CD4-positive, alpha-beta T cell treated with Interleukin-15 for 1 hour (primary cell): ENCODE measurements around the gene THSD4.
"Not testable (repeated sequence)": the region's sequence is repeated elsewhere in the genome, so short reads cannot be mapped to it uniquely, and the experiment has no call there.

Experiments
- DNase-seq: peaks from one replicate; pipeline ENCODE4 v3.0.0-alpha.2; 2020

The THSD4 gene

GRCh38 chr15:71231758-71232157, 116.5 kb downstream of the THSD4 start:
- DNase-seq = no peak

- no peak for DNase-seq
These were observed 117.1 kb downstream of the THSD4 start for GRCh38 chr15:71232411-71232810.

GRCh38 chr15:71237456-71238188, 122.4 kb downstream of the THSD4 start:
- DNase-seq = no peak

GRCh38 chr15:71238926-71239325, 123.7 kb downstream of the THSD4 start:
- no peak for DNase-seq

- no peak for DNase-seq
These were observed 124.5 kb downstream of the THSD4 start for GRCh38 chr15:71239592-71240364.

- DNase-seq = no peak
These were observed 127.0 kb downstream of the THSD4 start for GRCh38 chr15:71242292-71242691.

GRCh38 chr15:71244250-71244649, 129.0 kb downstream of the THSD4 start:
- DNase-seq = no peak

- DNase-seq = no peak
These were observed 130.3 kb downstream of the THSD4 start for GRCh38 chr15:71245588-71245987.

- no peak for DNase-seq
These were observed 133.1 kb downstream of the THSD4 start for GRCh38 chr15:71248386-71248785.

- no peak for DNase-seq
These were observed 134.7 kb downstream of the THSD4 start for GRCh38 chr15:71249986-71250385.

- no peak for DNase-seq
These were observed 135.8 kb downstream of the THSD4 start for GRCh38 chr15:71250936-71251583.

- no peak for DNase-seq
These were observed 136.3 kb downstream of the THSD4 start for GRCh38 chr15:71251584-71252043.

GRCh38 chr15:71252044-71252739, 136.9 kb downstream of the THSD4 start:
- DNase-seq = no peak

- no peak for DNase-seq
These were observed 137.4 kb downstream of the THSD4 start for GRCh38 chr15:71252740-71253047.

- DNase-seq = no peak
These were observed 139.2 kb downstream of the THSD4 start for GRCh38 chr15:71254491-71254890.

GRCh38 chr15:71256934-71257664, 141.8 kb downstream of the THSD4 start:
- DNase-seq = no peak

GRCh38 chr15:71259866-71260265, 144.6 kb downstream of the THSD4 start:
- DNase-seq = no peak

GRCh38 chr15:71261418-71261817, 146.1 kb downstream of the THSD4 start:
- no peak for DNase-seq

GRCh38 chr15:71261909-71262308, 146.6 kb downstream of the THSD4 start:
- DNase-seq = no peak

- DNase-seq = no peak
These were observed 147.3 kb downstream of the THSD4 start for GRCh38 chr15:71262599-71262998.

GRCh38 chr15:71265606-71266005, 150.3 kb downstream of the THSD4 start:
- not testable (repeated sequence) for DNase-seq

GRCh38 chr15:71271327-71271726, 156.1 kb downstream of the THSD4 start:
- no peak for DNase-seq

GRCh38 chr15:71272932-71273331, 157.7 kb downstream of the THSD4 start:
- no peak for DNase-seq
